Measurements from ENCODE around the gene KAT8.

GRCh38 chr16:31074814-31075183 is 42.7 kb upstream of the KAT8 start:
- TF ChIP-seq TARDBP (IDR thresholded peaks at IDR 0.05), result no peak
- TF ChIP-seq FOXK2 (IDR thresholded peaks at IDR 0.05), result no peak
- no peak for TF ChIP-seq ELF4 (IDR thresholded peaks at IDR 0.05)
- no peak for TF ChIP-seq CTBP1 (IDR thresholded peaks at IDR 0.05; ENCODE audit: borderline replicate concordance)
- TF ChIP-seq FOXM1 (IDR thresholded peaks at IDR 0.05; ENCODE audit: borderline replicate concordance), result no peak
- TF ChIP-seq HDGF (IDR thresholded peaks at IDR 0.05; ENCODE audit: borderline replicate concordance), result no peak
- TF ChIP-seq SP1 (IDR thresholded peaks at IDR 0.05), result no peak
- TF ChIP-seq FOXA1 (IDR thresholded peaks at IDR 0.05), result no peak
- TF ChIP-seq LEF1 (IDR thresholded peaks at IDR 0.05; ENCODE audit: borderline replicate concordance), result no peak

Measured in HEK293T (cell line).